ENCODE results near the gene SRD5A3.

GRCh38 chr4:55386840-55387239 is 40.8 kb downstream of the SRD5A3 start:
- TF ChIP-seq CTCF (IDR thresholded peaks at IDR 0.05) (no peak), EP300 (IDR thresholded peaks at IDR 0.05) (no peak)

All from suprapubic skin (tissue), 3 donors.